ENCODE data around the gene DNAJB6.

The DNAJB6 gene

GRCh38 chr7:157368955-157369354 is 32.2 kb downstream of the DNAJB6 start:
- no peak for DNase-seq (ENCODE audit: low spot score)

GRCh38 chr7:157370742-157371141 is 33.9 kb downstream of the DNAJB6 start:
- no peak for DNase-seq (ENCODE audit: low spot score)

GRCh38 chr7:157371296-157371695 is 34.5 kb downstream of the DNAJB6 start:
- no peak for DNase-seq (ENCODE audit: low spot score)

GRCh38 chr7:157372300-157373232 is 35.8 kb downstream of the DNAJB6 start:
- no peak for DNase-seq (ENCODE audit: low spot score)

- DNase-seq (ENCODE audit: low spot score), result no peak
Observed at GRCh38 chr7:157373493-157373892, 36.7 kb downstream of the DNAJB6 start.

GRCh38 chr7:157375410-157375809 is 38.6 kb downstream of the DNAJB6 start:
- DNase-seq (ENCODE audit: low spot score), result no peak

- no peak for DNase-seq (ENCODE audit: low spot score)
Observed at GRCh38 chr7:157377436-157378124, 40.8 kb downstream of the DNAJB6 start.

- DNase-seq (ENCODE audit: low spot score), result no peak
Observed at GRCh38 chr7:157378390-157378789, 41.6 kb downstream of the DNAJB6 start.

- DNase-seq (ENCODE audit: low spot score), result no peak
Observed at GRCh38 chr7:157379493-157379892, 42.7 kb downstream of the DNAJB6 start.

GRCh38 chr7:157380416-157380815 is 43.6 kb downstream of the DNAJB6 start:
- no peak for DNase-seq (ENCODE audit: low spot score)

GRCh38 chr7:157383868-157384267 is 47.1 kb downstream of the DNAJB6 start:
- no peak for DNase-seq (ENCODE audit: low spot score)

- DNase-seq (ENCODE audit: low spot score), result no peak
Observed at GRCh38 chr7:157384301-157384700, 47.5 kb downstream of the DNAJB6 start.

- peak; percentile 87 for DNase-seq (ENCODE audit: low spot score)
Observed at GRCh38 chr7:157386979-157387800, 50.4 kb downstream of the DNAJB6 start.

- DNase-seq (ENCODE audit: low spot score), result no peak
Observed at GRCh38 chr7:157388301-157388700, 51.5 kb downstream of the DNAJB6 start.

- DNase-seq (ENCODE audit: low spot score), result no peak
Observed at GRCh38 chr7:157389951-157390730, 53.3 kb downstream of the DNAJB6 start.

- no peak for DNase-seq (ENCODE audit: low spot score)
Observed at GRCh38 chr7:157391036-157391710, 54.4 kb downstream of the DNAJB6 start.

- no peak for DNase-seq (ENCODE audit: low spot score)
Observed at GRCh38 chr7:157392256-157393037, 55.6 kb downstream of the DNAJB6 start.

- no peak for DNase-seq (ENCODE audit: low spot score)
Observed at GRCh38 chr7:157394246-157395191, 57.7 kb downstream of the DNAJB6 start.

GRCh38 chr7:157395206-157395605 is 58.4 kb downstream of the DNAJB6 start:
- DNase-seq (ENCODE audit: low spot score), result no peak
